AG04450 (cell line): ENCODE measurements around the gene PBX1. TPM values are rescaled to one million over a fixed set of nuclear protein-coding genes. Genes with fewer than 3 reads are reported as not detected.
A peak's percentile ranks its signal among the peaks of the same experiment; 100 is the strongest.

Experiments
- CTCF ChIA-PET: fragments of 300-600, 350-600 bp; formaldehyde crosslinking; extraction: SDS; loops from one replicate; lab custom pipeline; 2022; ENCODE audit warnings: antibody characterized with exemption, inconsistent platforms; lab: Charles Lee
- POLR2A ChIA-PET: fragments of 350-600 bp; formaldehyde crosslinking; extraction: SDS; loops from one replicate; lab custom pipeline; 2021; ENCODE audit warnings: antibody characterized with exemption, inconsistent platforms; lab: Yijun Ruan, JAX
- DNase-seq: peaks from one replicate; pipeline ENCODE4 v3.0.0-alpha.2; 2011; ENCODE audit warnings: low read depth, low spot score
- H3K27ac ChIP-seq: one replicate; pipeline ENCODE4 v1.5.1; 2012; ENCODE audit warnings: low read depth, low read length, control low read depth
- H3K27me3 ChIP-seq: one replicate; pipeline ENCODE4 v1.6.0; 2012; ENCODE audit warnings: low read length; ENCODE audit not compliant: control insufficient read depth, insufficient read depth
- H3K4me3 ChIP-seq: 2 replicates; pipeline ENCODE4 v1.5.1; 2011; ENCODE audit warnings: mild to moderate bottlenecking, low read depth, low read length, control low read depth
- H3K9me3 ChIP-seq: 2 replicates; pipeline ENCODE4 v1.5.1; 2012; ENCODE audit warnings: low read length; ENCODE audit not compliant: control insufficient read depth, insufficient read depth
- polyA plus RNA-seq: library from polyadenylated mRNA; depleted of rRNA; stranded (reverse); fragments of >200 nt; gene quantifications from 2 replicates; pipeline ENCODE4 v1.2.3, GENCODE V29; 2011
- TF ChIP-seq, protein P1 (sequence below): IDR thresholded peaks from 2 replicates; pipeline ENCODE4 v1.5.1; 2011; ENCODE audit warnings: low read depth, low read length, control low read depth, inconsistent platforms

PBX1 gene
- polyA plus RNA-seq, 1 experiment = 49.9 TPM

DNA sequence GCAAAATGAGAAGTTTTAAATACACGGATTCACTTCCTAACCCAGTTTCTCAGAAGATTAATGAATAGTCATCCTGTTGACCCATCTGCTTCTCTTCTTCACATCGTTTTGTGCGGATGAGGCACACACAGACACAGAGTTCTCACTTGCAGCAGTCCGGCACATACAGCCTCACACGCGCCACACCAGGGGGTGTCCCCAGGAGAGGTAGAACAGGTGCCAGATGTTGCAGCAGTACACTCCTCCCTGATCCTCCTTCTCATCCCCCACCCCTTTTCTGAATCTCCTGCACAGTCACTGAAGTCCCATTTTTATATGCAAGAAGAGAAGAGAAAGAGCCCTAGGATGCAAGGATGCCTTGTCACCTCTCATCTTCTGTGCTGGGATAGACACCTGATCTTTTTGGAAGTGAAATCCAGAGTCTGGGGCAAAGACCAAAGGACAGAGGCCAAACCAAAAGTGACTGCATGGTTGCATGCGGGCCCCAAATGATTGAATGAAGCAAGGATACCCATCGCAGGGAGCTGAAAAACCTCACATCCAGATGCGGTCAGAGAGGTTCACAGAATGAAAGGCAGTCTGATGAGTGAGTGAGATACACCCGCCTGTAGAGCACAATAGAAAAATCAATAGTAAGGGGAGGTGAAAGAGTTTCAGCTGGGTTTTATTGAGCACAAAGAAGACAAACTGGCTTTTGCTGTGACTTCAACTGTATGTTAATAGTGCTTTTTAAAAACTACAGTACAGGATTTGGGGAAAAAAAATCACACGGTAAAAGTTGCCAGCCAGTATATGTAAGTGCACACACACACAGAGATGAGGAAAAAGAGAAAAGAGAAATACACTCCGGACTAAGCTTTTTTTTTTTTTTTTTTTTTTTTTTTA is 28.9 kb downstream of the PBX1 start:
- Histone ChIP-seq H3K4me3 (no peak overlapping the region), H3K9me3 (no peaks in the 10 kb centered on the region), H3K27ac (no peak overlapping the region), H3K27me3 (no peaks in the 10 kb centered on the region)
- ChIA-PET CTCF (interaction anchor here (0.6 to 1.2 kb wide), 3 partner anchors 25 to 1249 kb away, joined by 3 to 4 read pairs (median 3); no protein-coding TSS in a partner anchor), POLR2A (interaction anchor here (0.6 to 1.3 kb wide), 3 partner anchors 11 to 29 kb away, joined by 3 to 5 read pairs (median 3); partner anchors contain the start of gene PBX1)
- TF ChIP-seq, protein P1, sequence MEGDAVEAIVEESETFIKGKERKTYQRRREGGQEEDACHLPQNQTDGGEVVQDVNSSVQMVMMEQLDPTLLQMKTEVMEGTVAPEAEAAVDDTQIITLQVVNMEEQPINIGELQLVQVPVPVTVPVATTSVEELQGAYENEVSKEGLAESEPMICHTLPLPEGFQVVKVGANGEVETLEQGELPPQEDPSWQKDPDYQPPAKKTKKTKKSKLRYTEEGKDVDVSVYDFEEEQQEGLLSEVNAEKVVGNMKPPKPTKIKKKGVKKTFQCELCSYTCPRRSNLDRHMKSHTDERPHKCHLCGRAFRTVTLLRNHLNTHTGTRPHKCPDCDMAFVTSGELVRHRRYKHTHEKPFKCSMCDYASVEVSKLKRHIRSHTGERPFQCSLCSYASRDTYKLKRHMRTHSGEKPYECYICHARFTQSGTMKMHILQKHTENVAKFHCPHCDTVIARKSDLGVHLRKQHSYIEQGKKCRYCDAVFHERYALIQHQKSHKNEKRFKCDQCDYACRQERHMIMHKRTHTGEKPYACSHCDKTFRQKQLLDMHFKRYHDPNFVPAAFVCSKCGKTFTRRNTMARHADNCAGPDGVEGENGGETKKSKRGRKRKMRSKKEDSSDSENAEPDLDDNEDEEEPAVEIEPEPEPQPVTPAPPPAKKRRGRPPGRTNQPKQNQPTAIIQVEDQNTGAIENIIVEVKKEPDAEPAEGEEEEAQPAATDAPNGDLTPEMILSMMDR = no peak
- no peak for DNase-seq

DNA sequence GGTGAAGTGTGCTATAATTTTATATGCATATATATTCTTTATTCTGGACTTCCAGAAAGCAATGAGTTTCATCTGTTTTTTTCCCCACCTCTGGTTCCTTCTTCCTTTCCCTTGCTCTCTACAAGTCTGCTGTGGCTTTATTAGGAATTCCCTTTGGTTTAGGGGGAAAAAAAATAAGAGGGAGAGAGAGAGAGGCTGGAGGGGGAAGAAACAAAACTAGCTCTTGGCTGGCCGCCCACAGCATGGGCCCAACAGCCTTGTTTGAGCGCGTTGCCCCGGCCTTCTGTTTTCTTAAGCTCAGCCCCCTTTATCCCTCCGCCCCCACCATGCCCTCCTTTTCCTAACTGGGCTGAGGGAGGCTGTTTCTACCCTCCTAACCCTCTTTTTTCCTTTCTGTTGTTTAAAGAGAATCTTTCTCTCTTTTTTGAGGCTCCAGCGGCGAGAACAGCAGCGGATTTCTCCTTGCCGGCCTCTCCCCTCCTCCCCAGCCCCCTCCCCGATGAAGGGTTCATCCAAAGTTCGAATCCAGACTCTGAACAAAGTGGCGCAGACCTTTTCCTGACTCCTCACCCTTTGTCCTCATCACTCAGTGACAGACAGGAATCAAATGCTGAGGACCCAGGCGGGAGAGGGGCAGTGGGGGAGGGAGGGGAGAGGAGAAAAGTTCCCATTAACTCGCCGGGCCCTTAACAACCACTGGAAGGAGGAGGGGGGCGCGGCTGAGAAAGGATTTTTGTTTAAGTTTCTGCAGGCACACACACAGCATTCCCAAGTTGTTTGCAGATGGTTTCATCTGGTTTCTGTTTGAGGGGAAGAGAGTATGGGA is 29.7 kb downstream of the PBX1 start:
- CTCF ChIA-PET = interaction anchor here (0.6 to 1.2 kb wide), 3 partner anchors 24 to 1250 kb away, joined by 3 to 4 read pairs (median 3); no protein-coding TSS in a partner anchor
- Histone ChIP-seq H3K27ac (peak overlapping the region; percentile 87), H3K4me3 (peak overlapping the region; percentile 48), H3K9me3 (no peaks in the 10 kb centered on the region), H3K27me3 (no peaks in the 10 kb centered on the region)
- DNase-seq = peak; percentile 46
- POLR2A ChIA-PET = interaction anchor here (0.6 to 1.3 kb wide), 4 partner anchors 12 to 30 kb away, joined by 3 to 5 read pairs (median 3); partner anchors contain the start of gene PBX1
- TF ChIP-seq, protein P1 = no peak

DNA sequence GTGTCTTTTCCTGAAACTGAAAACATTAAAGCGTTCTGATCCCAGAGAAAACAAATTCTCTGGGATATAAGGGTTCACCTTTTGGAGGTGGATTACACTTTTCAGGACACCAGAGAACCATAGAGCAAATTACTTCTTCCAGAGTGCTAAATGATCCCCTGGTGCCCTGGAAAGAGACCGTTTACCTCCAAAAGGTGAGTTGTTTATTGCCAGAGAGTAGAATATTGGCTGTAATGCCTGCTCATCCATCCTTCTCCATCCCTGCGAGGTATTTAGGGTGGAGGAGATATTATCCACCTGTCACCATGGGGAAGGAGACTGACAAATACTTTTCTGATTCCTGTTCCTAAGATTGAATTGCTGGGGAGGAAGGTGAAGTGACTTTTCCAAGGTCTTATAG is 30.4 kb downstream of the PBX1 start:
- CTCF ChIA-PET = no interaction called here
- H3K4me3 ChIP-seq = no peak overlapping the region

DNA sequence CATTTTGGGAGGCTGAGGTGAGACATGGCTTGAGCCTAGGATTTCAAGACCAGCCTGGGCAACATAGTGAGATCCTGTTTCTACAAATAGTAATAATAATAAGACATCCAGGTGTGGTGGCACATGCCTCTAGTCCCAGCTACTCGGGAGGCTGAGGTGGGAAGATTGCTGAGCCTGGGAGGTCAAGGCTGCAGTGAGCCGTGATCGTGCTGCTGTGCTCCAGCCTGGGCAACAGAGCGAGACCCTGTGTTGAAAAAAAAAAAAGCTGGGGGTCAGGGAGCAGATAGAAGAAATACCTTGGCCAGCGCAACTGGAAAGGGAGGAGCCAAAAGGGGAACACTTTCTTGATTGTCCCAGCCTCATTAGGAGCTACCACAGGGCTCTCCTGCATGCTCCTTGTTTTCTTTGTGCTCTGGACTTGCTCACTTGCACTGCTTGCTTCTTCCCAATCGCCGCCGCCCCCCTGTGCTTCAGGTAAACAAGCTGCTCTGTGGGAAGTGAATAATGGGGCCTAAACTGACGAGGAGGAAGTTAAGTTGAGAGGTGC is 31.1 kb downstream of the PBX1 start:
- ChIA-PET POLR2A (no interaction called here), CTCF (interaction anchor here (1.0 kb wide), 1 partner anchor 13 kb away, joined by 3 read pairs; no protein-coding TSS in a partner anchor)
- Histone ChIP-seq H3K4me3 (no peak overlapping the region), H3K9me3 (no peaks in the 10 kb centered on the region), H3K27ac (no peak overlapping the region), H3K27me3 (no peaks in the 10 kb centered on the region)
- no peak for DNase-seq
- TF ChIP-seq, protein P1 = no peak

More for the DNA sequence above, 30.4 kb downstream of the PBX1 start:
- Histone ChIP-seq H3K27me3 (no peaks in the 10 kb centered on the region), H3K9me3 (no peaks in the 10 kb centered on the region), H3K27ac (peak overlapping the region; percentile 87)
- TF ChIP-seq, protein P1 = no peak
- POLR2A ChIA-PET = no interaction called here
- DNase-seq = no peak
